NCI-H345 treated with DMSO at 0.1 percent for 48 hours (cell line): ENCODE results near the gene DIAPH2.

ENCODE experiments used
- DNase-seq: peaks from one replicate; lab custom pipeline; 2025; ENCODE audit not compliant: unreplicated experiment; lab: John Stamatoyannopoulos, UW

DIAPH2 gene

GRCh38 chrX:96929036-96929435 lies 244.4 kb downstream of the DIAPH2 start:
- no peak for DNase-seq

GRCh38 chrX:96957718-96958117 lies 273.1 kb downstream of the DIAPH2 start:
- DNase-seq: no peak

- DNase-seq: no peak
Observed at GRCh38 chrX:96971812-96972211, 287.2 kb downstream of the DIAPH2 start.

- DNase-seq: no peak
Observed at GRCh38 chrX:96978906-96979305, 294.3 kb downstream of the DIAPH2 start.

GRCh38 chrX:96979766-96980165 lies 295.1 kb downstream of the DIAPH2 start:
- DNase-seq: no peak

- DNase-seq: no peak
Observed at GRCh38 chrX:96982161-96982560, 297.5 kb downstream of the DIAPH2 start.

- no peak for DNase-seq
Observed at GRCh38 chrX:96984538-96984937, 299.9 kb downstream of the DIAPH2 start.

- DNase-seq: no peak
Observed at GRCh38 chrX:96985046-96985445, 300.4 kb downstream of the DIAPH2 start.

- DNase-seq: no peak
Observed at GRCh38 chrX:96987228-96987627, 302.6 kb downstream of the DIAPH2 start.

GRCh38 chrX:96989830-96990571 lies 305.4 kb downstream of the DIAPH2 start:
- no peak for DNase-seq

GRCh38 chrX:96994093-96994492 lies 309.5 kb downstream of the DIAPH2 start:
- no peak for DNase-seq

GRCh38 chrX:96997196-96997595 lies 312.6 kb downstream of the DIAPH2 start:
- no peak for DNase-seq

- DNase-seq: no peak
Observed at GRCh38 chrX:97000682-97001368, 316.2 kb downstream of the DIAPH2 start.

GRCh38 chrX:97006167-97006566 lies 321.5 kb downstream of the DIAPH2 start:
- DNase-seq: no peak

- no peak for DNase-seq
Observed at GRCh38 chrX:97009391-97009790, 324.7 kb downstream of the DIAPH2 start.

- no peak for DNase-seq
Observed at GRCh38 chrX:97011540-97011939, 326.9 kb downstream of the DIAPH2 start.

GRCh38 chrX:97016106-97016505 lies 331.5 kb downstream of the DIAPH2 start:
- no peak for DNase-seq

GRCh38 chrX:97021680-97022079 lies 337.0 kb downstream of the DIAPH2 start:
- DNase-seq: no peak

GRCh38 chrX:97026406-97026805 lies 341.8 kb downstream of the DIAPH2 start:
- DNase-seq: peak; percentile 51

GRCh38 chrX:97027384-97027922 lies 342.8 kb downstream of the DIAPH2 start:
- DNase-seq: peak; percentile 88

GRCh38 chrX:97030463-97030862 lies 345.8 kb downstream of the DIAPH2 start:
- no peak for DNase-seq

GRCh38 chrX:97030947-97031346 lies 346.3 kb downstream of the DIAPH2 start:
- DNase-seq: no peak
